Activated CD4-positive, alpha-beta T cell treated with anti-CD3 and anti-CD28 coated beads, Interleukin-2, amount 50 U/mL, for 24 hours (primary cell): ENCODE measurements around the gene SWSAP1.
"Not testable (repeated sequence)": the region's sequence is repeated elsewhere in the genome, so short reads cannot be mapped to it uniquely, and the experiment has no call there.

ENCODE experiments used
- DNase-seq, 2 donors: peaks; one replicate each; pipeline ENCODE4 v3.0.0-alpha.2; 2020; ENCODE audit warnings: low read depth in 1 of 2, low spot score in 1 of 2

The SWSAP1 gene, protein sequence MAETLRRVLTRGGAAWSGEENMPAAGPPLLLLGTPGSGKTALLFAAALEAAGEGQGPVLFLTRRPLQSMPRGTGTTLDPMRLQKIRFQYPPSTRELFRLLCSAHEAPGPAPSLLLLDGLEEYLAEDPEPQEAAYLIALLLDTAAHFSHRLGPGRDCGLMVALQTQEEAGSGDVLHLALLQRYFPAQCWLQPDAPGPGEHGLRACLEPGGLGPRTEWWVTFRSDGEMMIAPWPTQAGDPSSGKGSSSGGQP

DNA sequence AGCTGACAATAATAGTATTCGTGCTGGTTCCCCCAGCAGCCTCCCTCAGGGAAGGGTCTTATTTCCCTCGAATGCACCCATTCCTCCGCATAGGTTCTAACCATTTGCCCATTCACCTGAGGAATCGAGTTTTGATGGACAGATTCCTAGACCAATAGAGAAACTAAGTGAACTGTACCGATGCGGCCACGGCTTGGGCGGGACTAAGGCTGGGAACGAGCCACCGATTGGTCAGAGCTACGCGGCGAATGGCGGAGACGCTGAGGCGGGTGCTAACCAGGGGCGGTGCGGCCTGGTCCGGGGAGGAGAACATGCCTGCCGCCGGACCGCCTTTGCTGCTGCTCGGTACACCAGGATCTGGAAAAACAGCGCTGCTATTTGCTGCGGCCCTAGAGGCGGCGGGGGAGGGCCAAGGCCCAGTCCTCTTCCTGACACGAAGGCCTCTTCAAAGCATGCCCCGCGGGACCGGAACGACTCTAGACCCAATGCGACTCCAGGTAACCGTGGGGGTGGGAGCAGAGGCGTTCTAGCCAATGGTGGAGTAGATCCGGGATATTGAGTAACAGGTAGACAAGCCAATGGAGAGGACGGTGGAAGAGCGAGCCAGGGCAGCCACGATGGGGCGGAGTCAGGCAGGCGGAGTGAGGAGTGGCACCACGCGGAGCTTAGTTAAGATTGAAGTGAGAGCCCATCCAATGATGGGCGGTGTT is at the start of gene SWSAP1:
TSS of gene SWSAP1 (plus strand) at position 234 of the 710 bp plus-strand sequence. CDS start at position 249, 15 bp downstream.
- DNase-seq, result peak; percentile 90 to 97

DNA sequence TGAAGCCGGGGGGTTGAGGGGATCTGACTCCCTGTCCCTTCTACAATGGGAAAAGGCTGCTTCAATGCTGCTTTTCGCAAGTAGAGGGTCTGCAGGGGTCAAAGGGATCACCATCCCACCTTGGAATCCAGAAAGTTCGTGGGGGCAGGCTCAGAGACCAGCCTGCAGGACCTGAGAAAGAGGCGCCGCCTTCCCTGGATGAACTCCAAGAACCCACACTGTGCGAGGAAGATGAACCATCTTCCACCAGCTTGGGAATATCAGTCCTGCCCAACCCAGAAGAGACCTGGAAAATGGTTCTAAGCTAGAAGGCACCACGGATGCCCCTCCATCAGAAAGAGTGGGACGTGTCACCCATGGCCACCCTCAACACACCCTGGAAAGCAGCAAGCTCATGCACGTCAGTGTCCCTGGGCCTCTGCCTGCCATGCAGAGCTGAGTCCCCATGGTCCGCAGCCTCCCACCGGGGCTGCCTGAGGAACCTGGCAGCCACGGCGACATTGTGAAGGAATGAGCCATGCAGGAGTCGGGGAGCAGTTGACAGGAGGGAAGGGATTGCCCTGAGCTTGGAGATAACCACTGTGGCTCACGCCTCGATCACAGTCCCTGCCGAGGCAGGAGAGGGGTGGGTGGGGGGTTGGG is 49.6 kb upstream of the SWSAP1 start:
- DNase-seq, result no peak

DNA sequence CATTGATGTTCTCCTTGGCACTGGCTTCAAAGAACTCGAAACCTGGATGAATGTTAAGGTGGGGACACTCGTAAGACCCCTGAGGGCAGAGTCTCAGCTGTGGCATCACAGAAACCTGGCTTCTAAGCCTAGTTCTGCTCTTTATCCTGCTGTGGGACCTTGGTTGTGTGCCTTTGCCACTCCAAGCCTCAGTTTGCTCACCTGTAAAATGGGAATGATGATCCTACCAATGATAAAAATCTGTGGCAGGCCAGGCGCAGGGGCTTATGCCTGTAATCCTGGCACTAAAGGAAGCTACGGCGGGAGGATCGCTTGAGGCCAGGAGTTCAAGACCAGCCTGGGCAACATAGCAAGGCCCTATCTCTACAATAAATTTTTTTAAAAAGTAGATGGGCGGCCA is 48.9 kb upstream of the SWSAP1 start:
- DNase-seq, result no peak

DNA sequence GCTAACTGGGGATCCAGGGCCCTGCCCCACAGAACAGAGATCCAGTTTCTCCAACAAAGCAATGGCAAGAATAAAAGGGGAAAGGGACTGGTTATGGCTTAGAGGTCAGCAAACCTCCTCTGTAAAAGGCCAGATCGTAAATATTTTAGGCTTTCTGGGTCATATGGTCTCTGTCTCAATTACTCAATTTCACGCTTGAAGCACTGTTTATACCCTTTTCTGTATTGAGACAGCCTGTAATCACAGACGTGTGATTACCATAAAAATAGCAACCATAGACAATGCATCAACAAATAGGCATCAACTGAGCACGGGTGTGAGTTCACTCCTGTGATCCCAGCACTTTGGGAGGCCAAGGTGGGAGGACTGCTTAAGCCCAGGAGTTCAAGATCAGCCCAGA is 44.3 kb upstream of the SWSAP1 start:
- DNase-seq, result no peak

DNA sequence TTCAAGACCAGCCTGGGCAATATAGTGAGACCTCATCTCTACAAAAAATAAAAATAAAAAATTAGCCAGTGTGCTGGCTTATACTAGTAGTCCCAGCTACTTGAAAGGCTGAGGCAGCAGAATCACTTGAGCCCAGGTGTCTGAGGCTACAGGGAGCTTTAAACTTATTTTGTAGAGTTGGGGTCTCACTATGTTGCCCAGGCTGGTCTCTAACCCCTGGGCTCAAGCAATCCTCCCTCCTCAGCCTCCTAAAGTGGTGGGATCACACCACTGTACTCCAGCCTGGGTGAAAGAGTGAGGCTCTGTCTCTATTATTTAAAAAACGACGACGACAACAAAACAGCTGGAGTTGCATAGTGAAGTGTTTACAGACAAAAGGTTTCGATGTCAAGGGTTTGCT is 43.0 kb upstream of the SWSAP1 start:
- no peak for DNase-seq

DNA sequence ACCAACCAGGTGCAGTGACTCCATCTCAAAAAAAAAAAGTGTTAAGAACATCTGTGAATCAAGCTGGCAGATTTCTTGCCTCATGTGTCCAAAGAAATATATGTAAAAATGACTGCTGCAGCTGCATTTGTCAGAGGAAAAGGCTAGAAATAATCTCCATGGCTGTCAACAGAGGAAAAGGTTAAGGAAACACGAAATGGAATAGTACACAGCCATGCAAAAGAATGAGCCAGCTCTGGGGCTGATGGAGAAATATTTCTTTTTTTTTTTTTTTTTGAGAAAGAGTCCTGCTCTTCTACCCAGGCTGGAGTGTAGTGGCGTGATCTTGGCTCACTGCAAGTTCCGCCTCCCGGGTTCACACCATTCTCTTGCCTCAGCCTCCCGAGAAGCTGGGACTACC is 41.6 kb upstream of the SWSAP1 start:
- no peak for DNase-seq

DNA sequence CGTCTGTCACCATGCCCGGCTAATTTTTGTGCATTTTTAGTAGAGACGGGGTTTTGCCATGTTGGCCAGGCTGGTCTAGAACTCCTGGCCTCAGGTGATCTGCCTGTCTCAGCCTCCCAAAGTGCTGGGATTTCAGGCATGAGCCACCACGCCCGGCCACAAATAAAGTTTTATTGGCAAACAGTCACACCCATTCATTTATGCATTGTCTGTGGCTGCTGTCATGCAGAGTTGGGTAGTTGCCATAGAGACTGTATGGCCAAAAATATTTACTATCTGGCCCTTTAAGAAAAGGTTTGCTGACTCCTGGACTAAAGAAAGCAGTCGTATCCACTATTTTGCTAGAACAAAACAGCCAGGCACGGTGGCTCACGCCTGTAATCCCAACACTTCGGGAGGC is 40.6 kb upstream of the SWSAP1 start:
- not testable (repeated sequence) for DNase-seq

DNA sequence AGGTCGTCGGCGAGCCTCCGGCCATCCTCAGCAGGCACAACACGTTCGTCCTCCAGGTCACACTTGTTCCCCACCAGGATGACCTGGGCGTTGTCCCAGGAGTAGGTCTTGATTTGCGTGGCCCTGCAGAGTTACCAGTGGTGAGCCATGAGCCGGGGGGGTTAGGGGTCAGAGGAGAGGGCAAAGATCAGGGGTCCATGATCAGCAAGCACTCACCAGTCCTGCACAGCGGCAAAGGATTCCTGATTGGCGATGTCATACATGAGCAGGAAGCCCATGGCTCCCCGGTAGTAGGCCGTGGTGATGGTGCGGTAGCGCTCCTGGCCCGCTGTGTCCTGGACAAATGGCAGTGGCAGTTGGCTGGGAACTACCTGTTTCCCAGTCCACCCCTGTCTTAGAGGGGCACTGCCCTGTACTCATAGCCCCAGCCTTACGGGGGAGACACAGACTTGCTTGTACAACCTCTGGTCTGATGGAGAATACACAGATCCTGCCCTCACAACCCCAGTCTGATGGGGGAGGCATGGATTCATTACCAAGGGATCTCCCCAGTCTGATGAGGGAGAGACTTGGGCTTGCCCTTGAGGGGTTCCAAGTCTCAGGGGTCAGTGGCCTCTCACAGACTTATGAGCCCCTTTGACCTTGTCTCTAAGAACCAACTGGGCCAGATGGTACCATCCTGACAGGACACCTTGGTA is 38.9 kb upstream of the SWSAP1 start:
- no peak for DNase-seq

DNA sequence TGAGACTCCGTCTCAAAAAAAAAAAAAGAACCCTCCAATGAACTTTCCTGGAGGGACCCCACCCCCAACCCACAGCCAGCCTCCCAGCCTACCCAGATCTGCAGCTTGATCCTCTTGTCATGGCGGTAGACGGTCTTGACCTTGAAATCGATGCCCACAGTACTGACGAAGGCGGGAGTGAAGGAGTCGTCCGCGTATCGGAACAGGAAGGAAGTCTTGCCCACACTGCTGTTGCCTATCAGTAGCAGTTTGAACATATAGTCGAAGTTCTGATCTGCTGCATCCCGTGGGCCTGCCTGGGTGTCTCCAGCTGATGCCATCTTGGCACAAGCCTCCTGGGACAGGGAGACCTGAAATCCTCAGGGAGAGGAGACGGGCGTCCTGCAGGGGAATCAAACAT is 37.4 kb upstream of the SWSAP1 start:
- DNase-seq, result no peak

DNA sequence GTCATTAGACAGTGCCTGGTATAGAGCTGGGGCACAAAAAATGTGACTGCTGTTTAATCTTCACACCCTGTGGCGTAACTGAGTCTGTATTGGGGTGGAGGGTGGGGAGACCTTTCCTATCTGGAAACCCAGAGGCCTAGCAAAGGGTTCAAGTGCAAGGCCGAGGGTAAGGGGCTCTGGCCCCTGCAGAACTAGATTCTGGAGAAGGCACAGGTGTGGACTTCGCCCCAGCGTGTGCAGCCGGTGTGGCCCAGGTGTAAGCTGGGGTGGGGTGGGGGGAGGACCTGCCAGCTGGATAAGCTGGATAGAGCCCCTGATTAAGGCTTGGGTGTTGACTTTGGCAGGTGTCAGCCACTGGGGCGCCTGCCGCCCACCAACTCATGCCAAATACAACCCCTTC is 36.3 kb upstream of the SWSAP1 start:
- DNase-seq, result no peak

DNA sequence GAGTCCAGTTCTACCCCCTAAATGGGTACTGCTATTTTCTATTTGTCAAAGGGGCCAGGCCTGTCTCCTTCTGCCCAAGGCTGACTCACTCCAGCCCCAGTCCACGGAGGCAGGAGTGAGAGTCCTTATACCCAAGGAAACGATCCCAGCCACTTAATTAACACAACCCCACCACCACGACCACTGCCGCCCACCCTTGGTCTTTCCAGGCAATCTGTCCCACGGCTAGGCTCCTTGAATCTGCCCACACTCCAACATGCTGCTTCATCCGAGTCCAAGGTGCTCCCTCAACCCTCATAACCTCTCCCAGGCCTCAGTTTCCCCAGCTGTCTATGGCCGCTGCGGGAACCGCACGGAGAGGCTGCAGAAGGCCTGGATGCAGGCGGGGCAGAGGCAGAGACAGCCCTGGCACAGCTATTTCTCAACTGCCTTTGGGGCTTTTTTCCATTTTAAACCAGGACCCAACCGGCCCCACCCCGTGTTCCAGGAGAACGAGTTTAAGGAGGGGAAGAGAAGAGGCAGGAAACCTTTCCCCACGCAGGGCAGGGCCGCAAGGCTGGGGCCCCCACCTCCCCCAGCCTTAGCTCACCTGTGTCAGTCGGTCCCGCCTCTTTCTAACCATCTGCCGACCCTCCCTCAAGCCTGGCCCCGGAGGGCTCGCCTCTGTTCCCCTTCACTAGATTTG is 35.8 kb upstream of the SWSAP1 start:
- DNase-seq, result no peak

DNA sequence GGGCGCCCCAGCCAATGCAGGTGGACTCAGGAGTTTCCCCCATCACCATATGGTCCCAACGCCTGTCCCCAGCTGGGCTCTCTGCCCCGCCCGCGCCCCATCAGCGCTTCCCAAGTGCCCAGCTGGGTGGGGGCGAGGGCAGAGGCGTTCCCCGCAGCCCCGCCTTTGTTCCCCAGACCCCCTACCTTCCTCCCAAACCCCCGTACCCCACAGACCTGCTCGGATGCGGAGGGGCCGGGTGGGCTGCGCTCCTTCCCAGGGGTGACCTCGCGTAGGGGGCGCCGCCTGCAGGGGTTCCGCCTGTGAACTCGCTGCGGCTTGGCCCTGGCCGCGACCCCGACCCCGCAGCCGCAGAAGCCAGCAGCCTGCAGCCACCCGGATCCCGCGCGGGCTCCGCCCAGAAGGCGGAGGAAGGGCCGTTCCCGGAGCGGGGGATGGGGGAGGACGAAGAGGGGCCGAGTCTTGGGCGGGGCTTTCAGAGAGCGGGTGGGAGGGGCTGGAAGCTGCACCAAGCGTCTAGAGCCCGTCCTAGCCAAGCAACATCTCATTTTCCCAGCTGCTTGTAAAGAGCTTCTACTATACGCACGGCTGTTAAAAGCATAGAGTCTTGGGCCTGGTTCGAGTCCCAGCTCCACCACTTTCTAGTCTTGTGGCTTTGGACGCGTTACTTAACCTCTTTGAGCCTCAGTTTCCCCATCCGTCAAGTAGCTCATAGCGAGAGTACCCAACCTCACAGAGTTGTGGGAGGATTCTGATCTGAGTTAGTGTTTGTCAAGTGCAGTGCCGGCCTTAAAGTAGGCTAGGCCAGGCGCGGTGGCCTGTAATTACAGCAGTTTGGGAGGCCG is 35.0 kb upstream of the SWSAP1 start, which contains the start of gene RAB3D:
TSS of gene RAB3D (minus strand) at position 404 of the 845 bp plus-strand sequence. CDS start 2,258 bp downstream, outside the sequence.
- peak; percentile 59 to 77 for DNase-seq

DNA sequence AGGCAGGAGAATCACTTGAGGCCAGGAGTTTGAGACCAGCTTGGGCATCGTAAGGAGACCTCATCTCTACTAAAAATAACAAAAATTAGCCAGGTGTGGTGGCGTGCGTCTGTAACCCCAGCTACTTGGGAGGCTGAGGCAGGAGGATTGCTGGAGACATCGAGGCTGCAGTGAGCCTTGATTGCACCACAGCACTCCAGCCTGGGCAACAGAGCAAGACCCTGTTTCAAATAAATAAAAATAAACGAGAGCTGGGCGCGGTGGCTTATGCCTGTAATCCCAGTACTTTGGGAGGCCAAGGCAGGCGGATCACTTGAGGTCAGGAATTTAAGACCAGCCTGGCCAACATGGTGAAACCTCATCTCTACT is 34.4 kb upstream of the SWSAP1 start:
- not testable (repeated sequence) for DNase-seq

DNA sequence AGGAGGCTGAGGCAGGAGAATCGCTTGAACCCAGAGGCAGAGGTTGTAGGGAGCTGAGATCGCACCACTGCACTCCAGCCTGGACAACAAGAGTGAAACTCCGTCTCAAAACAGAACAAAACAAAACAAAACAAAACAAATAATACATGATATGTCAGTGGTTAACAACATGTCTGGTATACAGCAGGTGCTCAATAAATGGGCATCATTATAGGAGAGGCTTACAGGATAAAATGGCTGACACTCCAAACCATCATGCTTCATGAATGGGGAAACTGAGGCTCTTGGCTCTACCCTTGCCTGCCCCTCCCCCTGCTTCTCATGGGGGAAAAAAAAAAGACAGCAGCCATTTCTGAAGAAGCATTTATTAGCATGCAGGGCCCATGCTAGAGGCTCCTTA is 32.0 kb upstream of the SWSAP1 start:
- no peak for DNase-seq

DNA sequence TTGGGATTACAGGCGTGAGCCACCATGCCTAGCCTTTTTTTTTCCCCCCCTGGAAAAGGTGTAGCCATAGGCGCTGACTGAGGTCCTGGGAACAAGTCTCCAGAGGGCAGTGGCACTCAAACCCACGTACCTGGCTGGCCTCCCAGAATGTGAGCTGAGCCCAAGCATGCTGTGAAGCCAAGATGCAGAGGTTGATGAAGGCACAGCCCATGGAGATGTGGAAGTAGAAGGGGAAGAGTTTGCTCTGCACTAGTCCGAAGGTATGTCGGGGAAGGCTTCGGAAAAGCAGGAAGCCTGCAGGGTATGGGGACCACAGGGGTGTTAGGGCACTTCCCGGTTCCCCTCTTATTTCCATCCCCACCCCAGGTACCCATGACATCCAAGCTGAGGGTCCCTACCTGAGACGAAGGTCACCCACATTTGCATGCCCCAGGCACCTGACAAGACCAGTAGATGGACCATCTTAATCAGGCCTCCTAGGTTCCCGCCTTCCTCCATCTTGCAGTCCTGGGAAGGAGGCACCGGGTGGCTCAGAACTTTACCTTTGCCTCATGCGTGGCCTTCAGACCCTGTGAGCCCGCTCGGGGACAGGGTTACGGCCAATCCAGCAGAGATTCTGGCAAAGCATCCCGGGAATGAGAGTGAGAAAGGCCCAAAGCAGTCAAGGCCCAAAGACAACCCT is 29.2 kb upstream of the SWSAP1 start:
- DNase-seq, result no peak

DNA sequence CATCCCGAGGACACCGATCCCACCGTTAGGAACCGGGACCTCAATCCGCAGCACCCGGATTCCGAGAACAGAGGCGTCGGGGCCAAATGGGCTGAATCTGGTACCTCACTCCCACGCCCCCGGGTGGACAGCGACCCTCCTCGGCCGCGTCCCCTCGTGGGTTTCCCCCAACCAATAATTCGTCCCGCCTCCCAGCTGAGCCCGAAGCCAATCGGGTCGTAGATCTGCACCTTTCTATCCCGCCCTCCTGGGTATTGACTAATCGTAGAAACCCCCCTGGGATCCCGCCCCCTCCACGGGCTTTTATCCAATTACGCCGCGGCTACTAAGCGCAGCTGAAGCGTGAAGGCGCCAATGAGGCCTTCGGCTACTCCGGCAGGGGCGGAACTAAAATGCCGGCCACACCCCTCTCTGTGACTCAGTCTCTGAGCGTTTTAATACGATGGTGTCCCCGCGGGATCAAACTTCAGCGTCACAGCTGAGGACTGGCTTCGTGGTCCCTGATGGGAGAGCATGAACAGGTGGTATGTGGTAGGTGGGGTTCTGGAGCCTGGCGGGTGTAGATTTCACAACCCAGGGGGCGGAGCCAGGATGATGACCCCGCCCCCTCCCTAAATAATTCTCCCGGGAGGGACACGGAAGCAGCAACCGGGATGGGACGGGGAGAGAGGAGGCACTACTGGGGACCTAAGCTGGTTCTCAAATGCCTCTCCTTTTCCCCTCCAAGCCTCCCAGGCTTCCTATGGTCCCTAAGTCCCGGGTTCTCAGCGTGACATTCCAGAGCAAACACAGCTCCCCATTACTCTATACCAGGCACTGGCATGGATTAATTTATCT is 28.1 kb upstream of the SWSAP1 start, which contains the start of the genes CCDC159 and TMEM205:
TSS of gene CCDC159 (plus strand) at position 416 of the 837 bp plus-strand sequence. CDS start at position 504, 88 bp downstream.
TSS of gene TMEM205 (minus strand) at position 165 of the 837 bp plus-strand sequence. CDS start 649 bp downstream, outside the sequence.
- peak; percentile 91 to 99 for DNase-seq

DNA sequence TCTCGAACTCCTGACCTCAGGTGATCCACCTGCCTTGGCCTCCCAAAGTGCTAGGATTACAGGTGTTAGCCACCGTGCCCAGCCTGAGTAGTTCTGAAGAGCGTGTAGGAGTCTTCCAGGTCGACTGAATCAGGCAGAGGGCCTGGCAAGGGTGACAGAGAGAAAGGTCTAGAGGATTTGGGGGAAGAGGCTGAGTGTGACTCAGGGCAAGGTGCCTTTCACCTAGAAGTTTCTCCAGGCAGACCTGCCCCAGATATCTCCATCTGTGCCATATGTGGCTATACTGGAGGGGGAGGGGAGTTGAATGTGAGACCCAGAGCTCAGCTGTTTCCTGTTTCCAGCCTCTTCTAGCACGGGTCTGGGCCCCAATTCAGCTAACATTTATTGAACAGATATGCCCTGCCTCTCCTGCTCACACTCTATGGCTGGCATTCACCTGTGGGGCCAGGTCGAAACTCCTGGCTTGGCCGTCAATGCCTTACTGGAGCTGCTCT is 26.9 kb upstream of the SWSAP1 start:
- no peak for DNase-seq

DNA sequence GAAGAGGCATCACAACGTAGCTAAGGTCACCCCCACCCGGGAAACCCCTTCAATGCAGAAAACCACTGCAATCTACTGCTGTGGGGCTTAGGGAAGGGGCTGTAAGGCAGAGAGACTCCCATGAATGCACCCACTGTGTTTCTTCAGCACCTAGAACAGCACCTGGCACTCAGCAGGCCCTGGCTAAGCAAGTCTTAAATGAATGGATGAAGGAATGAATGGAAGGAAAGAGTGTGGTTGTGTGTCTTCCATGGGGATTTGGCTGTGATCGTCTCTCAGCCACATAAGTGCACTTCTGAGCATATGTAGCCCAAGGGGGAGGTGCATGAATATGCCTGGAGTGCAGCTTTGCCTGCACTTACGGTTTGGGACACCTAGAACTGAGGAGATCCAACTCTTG is 25.3 kb upstream of the SWSAP1 start:
- no peak for DNase-seq
